Stimulated activated CD8-positive, alpha-beta memory T cell treated with anti-CD3 and anti-CD28 coated beads, Interleukin-12 subunit alpha, Interleukin-12 subunit beta, amount 100 ng/mL, for 1 hour (primary cell): ENCODE results near the gene SKIL.
"Not testable (repeated sequence)": the region's sequence is repeated elsewhere in the genome, so short reads cannot be mapped to it uniquely, and the experiment has no call there.

ENCODE experiments used
- DNase-seq: peaks from one replicate; pipeline ENCODE4 v3.0.0-alpha.2; 2020; ENCODE audit warnings: low read depth

Gene SKIL, protein sequence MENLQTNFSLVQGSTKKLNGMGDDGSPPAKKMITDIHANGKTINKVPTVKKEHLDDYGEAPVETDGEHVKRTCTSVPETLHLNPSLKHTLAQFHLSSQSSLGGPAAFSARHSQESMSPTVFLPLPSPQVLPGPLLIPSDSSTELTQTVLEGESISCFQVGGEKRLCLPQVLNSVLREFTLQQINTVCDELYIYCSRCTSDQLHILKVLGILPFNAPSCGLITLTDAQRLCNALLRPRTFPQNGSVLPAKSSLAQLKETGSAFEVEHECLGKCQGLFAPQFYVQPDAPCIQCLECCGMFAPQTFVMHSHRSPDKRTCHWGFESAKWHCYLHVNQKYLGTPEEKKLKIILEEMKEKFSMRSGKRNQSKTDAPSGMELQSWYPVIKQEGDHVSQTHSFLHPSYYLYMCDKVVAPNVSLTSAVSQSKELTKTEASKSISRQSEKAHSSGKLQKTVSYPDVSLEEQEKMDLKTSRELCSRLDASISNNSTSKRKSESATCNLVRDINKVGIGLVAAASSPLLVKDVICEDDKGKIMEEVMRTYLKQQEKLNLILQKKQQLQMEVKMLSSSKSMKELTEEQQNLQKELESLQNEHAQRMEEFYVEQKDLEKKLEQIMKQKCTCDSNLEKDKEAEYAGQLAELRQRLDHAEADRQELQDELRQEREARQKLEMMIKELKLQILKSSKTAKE

GRCh38 chr3:170357176-170358041 lies at the start of gene SKIL:
TSS of gene SKIL (plus strand) at chr3:170357715. CDS start at chr3:170360332, 2,617 bp downstream.
- DNase-seq: peak; percentile 95

- DNase-seq: no peak
Measured at GRCh38 chr3:170309046-170309445, 48.5 kb upstream of the SKIL start.

GRCh38 chr3:170317954-170318353 lies 39.6 kb upstream of the SKIL start:
- no peak for DNase-seq

DNA sequence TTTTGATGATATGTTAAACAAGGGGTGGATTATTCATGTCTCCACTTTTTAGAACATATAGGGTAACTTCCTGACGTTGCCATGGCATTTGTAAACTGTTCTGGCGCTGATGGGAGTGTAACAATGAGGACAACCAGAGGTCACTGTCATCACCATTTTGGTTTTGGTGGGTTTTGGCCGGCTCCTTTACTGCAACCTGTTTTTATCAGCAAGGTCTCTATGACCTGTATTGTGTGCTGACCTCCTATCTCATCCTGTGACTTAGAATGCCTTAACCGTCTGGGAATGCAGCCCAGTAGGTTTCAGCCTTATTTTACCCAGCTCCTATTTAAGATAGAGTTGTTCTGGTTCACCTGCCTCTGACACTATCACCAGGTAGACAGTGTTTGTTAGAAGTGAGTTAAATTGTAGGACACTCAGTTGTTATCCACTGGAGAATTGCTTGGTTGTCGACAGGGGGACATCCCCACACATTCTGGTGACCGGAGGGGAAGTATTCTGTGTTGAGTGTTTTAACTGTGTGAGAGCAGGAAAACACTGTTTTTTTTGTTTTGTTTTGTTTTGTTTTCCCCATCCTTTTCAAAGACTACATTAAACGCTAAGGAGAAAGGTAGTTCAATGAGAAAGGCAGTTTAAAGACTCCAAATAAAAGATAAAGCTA lies 36.9 kb upstream of the SKIL start:
- DNase-seq: no peak

- DNase-seq: no peak
Measured at GRCh38 chr3:170321321-170322034, 36.0 kb upstream of the SKIL start.

GRCh38 chr3:170322566-170323269 lies 34.8 kb upstream of the SKIL start:
- no peak for DNase-seq

DNA sequence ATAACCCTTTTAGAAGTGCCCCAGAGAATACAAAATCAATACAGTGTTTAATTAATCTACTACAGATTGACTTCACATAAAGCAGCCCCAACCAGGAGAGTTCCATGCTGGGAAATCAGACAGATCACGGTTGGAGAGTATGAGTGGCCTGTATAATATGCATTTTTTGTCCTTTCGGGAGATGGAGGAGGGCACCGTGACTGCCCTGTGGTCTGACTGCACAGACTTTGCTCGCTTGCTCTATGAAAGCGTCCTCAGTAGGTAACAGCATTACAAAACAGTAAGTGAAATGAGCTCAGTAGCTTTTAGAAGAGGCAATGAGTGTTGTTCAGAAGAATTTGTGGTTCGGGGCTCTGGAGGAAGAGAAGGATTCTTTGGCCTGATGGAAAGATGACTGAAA lies 34.2 kb upstream of the SKIL start:
- DNase-seq: no peak

DNA sequence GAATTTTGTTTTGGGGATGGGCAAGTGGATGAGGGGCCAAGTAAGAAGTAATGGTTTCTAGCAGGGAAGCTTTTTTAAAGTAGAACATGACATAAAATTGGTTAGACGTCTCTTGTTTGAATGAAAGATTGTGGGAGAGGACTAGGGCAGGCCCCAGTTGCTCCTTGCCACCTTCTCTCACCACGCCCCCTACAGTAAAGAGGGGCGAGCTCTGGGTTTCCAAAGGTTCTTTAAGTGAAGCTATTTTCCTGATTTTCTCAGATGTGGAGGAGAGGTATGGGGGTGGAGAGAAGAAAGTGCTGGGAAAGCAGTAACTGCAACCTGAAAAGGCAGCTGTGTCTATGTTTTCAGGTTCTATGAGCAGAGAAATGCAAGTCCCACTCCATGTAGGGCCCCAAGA lies 32.6 kb upstream of the SKIL start:
- no peak for DNase-seq

DNA sequence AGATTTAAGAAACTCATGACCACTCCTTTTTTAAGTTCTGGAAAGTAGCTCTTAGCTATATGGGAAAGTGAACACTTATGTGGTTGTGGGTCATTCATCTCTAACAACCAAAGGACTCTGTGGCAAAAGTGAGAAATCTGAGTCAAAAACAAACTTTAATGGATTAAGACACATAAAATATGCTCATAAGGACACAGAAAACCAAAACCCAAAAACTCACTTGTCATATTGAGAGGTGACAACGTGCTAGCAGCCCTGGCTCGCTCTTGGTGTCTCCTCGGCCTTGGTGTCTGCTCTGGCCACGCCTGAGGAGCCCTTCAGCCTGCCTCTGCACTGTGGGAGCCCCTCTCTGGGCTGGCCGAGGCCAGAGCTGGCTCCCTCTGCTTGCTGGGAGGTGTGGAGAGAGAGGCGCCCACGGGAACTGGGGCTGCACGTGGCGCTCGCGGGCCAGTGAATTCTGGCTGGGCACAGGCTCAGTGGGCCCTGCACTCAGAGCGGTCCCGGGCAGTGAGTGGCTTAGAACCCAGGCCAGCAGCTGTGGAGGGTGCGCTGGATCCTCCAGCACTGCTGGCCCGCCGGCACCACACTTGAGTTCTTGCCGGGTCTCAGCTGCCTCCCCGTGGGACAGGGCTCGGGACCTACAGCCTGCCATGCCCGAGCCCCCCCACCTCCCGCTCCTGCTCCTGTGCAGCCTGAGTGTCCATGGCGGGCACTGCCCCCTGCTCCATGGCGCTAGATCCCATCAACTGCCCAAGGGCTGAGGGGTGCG lies 30.3 kb upstream of the SKIL start:
- DNase-seq: no peak

DNA sequence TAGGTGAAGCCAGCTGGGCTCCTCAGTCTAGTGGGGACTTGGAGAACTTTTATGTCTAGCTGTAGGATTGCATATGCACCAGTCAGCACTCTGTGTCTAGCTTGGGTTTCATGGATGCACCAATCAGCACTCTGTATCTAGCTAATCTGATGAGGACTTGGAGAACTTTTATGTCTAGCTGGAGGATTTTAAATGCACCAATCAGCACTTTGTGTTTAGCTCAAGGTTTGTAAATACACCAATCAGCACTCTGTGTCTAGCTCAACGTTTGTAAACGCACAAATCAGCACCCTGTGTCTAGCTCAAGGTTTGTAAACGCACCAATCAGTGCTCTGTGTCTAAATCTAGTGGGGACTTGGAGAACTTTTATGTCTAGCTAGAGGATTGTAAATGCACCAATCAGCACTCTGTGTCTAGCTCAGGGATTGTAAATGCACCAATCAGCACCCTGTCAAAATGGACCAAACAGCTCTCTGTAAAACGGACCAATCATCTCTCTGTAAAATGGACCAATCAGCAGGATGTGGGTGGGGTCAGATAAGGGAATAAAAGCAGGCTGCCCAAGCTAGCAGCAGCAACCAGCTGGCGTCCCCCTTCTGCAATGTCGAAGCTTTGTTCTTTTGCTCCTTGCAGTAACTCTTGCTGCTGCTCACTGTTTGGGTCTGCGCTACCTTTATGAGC lies 29.5 kb upstream of the SKIL start:
- not testable (repeated sequence) for DNase-seq

DNA sequence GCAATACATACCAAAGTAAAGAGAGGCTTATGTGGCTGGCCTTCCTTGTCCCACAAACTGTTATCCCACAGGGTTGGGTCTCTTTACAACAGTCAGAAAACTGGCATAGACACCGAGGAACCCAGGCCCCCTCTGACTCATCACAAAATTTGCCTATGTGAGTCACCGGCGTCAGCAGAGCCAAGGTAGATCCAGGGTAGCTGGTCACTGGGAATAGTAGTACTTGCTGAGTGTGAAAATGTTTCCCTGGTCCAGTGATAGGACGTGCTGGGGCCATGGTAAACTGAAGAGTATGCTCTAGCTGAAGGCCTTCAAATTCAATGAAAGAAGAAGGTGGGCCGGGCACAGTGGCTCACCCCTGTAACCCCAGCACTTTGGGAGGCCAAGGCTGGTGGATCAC lies 27.1 kb upstream of the SKIL start:
- DNase-seq: no peak

DNA sequence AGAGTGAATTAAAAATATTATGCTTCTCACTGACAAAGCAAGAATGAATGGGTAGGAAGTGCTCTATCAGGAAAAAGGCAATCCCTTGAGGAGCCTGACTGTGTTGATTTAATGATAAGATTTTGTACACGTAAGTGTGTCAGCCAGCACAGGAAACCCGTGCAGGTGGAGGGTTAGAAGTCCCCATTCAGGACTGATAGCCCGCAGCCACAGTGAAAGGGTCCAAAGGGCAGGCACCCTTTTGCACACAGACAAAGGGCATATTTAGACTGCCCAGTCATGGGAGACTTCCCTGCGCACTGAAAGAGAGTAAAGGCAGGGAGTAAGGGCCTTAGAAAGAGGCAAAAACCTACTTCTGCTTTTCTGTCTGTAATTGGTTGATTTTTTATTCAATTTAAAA lies 26.4 kb upstream of the SKIL start:
- no peak for DNase-seq

- no peak for DNase-seq
Measured at GRCh38 chr3:170337420-170337819, 20.1 kb upstream of the SKIL start.

DNA sequence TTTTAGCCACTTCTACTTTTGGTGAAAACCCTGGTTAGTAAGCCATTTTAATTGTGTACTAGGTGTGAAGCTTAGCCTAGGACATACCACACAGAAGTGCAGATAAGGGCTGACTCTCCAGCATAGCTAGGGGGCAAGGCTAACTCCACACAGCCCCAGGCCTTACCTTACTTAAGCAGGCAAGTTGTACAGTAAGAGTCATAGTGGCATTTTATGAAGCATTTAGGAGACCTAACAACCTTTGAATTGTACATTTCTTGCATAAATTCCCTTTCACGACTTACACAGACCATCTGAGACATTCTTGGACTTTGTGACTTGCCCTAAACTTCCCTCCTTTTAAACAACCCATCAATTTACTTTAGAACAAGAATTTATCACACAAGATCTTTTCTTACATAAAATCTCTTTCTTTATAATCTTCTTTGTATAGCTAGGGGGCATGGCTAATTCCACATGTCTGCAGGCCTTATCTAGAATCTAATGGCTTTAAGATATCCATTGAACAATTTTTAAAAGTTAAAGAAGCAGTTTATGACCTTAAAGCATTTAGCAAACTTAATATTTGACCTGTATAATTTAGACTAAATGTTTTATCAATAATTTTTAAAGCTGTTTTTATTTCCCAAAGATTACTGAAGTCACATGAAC lies 18.7 kb upstream of the SKIL start:
- DNase-seq: no peak

GRCh38 chr3:170342273-170342672 lies 15.2 kb upstream of the SKIL start:
- not testable (repeated sequence) for DNase-seq

DNA sequence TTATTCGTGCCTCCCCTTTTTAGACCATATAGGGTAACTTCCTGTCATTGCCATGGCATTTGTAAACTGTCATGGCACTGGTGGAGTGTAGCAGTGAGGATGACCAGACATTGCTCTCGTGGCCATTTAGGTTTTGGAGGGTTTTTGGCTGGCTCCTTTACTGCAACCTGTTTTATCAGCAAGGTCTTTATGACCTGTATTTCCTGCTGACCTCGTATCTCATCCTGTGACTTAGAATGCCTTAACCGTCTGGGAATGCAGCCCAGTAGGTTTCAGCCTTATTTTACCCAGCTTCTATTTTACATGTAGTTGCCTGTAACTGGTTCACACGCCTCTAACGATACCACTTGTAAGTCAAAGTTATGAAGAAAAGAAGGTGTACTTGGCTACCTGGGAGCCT lies 13.7 kb upstream of the SKIL start:
- not testable (repeated sequence) for DNase-seq

DNA sequence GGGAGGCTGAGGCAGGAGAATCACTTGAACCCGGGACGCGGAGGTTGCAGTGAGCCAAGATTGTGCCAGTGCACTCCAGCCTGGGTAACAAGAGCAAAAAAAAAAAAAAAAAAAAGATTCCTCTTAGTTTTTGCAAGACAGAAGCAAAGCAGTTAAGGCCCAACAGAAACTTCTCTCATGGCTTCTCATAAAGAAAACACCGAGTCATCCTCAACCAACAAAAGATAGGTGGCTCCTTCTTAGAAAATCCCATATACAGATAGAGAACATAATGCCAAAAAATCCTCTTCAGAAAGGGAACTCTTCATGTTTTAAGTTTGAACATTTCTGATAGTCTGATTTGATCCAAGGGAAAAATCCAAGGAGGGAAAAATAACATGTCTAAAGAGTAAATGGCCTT lies 12.5 kb upstream of the SKIL start:
- DNase-seq: no peak

DNA sequence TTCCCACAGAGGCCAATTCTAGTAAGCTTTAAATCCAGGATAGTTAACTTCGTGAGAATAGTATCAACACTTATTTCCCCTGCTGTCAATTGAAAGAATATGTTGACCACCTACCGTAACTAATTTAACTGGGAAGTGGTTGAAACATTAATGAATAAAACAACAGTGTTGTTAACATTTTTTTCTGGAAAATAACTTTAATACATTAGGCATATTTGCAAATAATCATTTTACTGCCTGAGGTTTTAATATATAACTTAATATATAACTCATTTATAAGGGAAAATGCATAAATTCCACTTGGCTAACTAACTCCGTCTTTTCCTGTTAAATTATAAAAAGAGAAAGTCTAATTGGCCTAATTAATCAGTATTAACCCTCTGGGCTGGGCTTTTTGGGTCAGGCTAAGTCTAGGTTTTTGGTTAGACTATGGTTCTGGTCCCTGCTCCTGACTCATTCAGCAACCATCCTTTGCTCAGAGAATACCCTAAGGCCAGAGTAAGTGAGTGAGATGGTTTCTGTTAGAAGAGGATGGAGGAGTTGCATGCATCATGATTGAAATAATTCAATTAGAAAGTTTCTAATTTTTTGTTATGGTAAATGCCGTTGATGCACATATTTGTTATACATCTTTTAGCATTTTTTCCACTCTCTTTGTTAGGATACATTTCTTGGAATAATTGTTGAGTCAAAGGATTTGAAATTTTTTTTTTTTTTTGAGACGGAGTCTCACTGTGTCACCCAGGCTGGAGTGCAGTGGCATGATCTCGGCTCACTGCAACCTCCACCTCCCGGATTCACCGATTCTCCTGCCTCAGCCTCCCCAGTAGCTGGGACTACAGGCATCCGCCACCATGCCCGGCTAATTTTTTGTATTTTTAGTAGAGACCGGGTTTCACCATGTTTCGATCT lies 10.8 kb upstream of the SKIL start:
- no peak for DNase-seq
